ENCODE results near the gene BCAP31. TPM values are rescaled to one million over a fixed set of nuclear protein-coding genes. Genes with fewer than 3 reads are reported as not detected.

The BCAP31 gene
- total RNA-seq, 6 donors from 2014 or later: 110 to 236 (median 132) TPM

- H3K27ac ChIP-seq: no peak overlapping the region
- 88 to 93% methylated on average over 9 to 30 of the region's 30 CpGs for WGBS, 2 donors
- ATAC-seq (ENCODE audit: low FRiP score in 2 of 2) (no peak), DNase-seq (no peak)
- H3K4me1 ChIP-seq: no peaks in the 10 kb centered on the region
- H3K4me3 ChIP-seq: no peak overlapping the region
- peaks cover 0 to 13% (median 0%) of the 10 kb centered on the region in 4 donors for H3K9me3 ChIP-seq
- peaks cover 0 to 24% (median 13%) of the 10 kb centered on the region in 4 donors for H3K36me3 ChIP-seq
- TF ChIP-seq CTCF (IDR thresholded peaks at IDR 0.05) (no peak), EP300 (IDR thresholded peaks at IDR 0.05) (no peak), POLR2A (IDR thresholded peaks at IDR 0.05) (no peak), POLR2AphosphoS5 (IDR thresholded peaks at IDR 0.05) (no peak)
- no peaks in the 10 kb centered on the region for H3K27me3 ChIP-seq
These were observed 12.1 kb upstream of the BCAP31 start for GRCh38 chrX:153736071-153736820.

- Histone ChIP-seq H3K36me3 (peaks cover 0 to 22% (median 8%) of the 10 kb centered on the region in 4 donors), H3K27me3 (no peaks in the 10 kb centered on the region), H3K9me3 (peaks cover 0 to 16% (median 0%) of the 10 kb centered on the region in 4 donors), H3K4me1 (no peaks in the 10 kb centered on the region), H3K4me3 (no peak overlapping the region), H3K27ac (no peak overlapping the region)
- ATAC-seq (ENCODE audit: low FRiP score in 2 of 2) (no peak), DNase-seq (no peak)
- WGBS, 2 donors: 82 to 89% methylated on average over 9 of the region's 9 CpGs
- TF ChIP-seq POLR2AphosphoS5 (IDR thresholded peaks at IDR 0.05): no peak
- no peak for TF ChIP-seq CTCF (IDR thresholded peaks at IDR 0.05)
- TF ChIP-seq POLR2A (IDR thresholded peaks at IDR 0.05): no peak
- TF ChIP-seq EP300 (IDR thresholded peaks at IDR 0.05): no peak
These were observed 11.1 kb upstream of the BCAP31 start for GRCh38 chrX:153735274-153735673.

GRCh38 chrX:153734871-153735270, 10.7 kb upstream of the BCAP31 start:
- Histone ChIP-seq H3K36me3 (peaks cover 0 to 20% (median 8%) of the 10 kb centered on the region in 4 donors), H3K4me1 (no peaks in the 10 kb centered on the region), H3K9me3 (peaks cover 0 to 18% (median 0%) of the 10 kb centered on the region in 4 donors), H3K27me3 (no peaks in the 10 kb centered on the region), H3K4me3 (no peak overlapping the region), H3K27ac (no peak overlapping the region)
- DNase-seq: no peak
- TF ChIP-seq CTCF (IDR thresholded peaks at IDR 0.05) (no peak), POLR2A (IDR thresholded peaks at IDR 0.05) (no peak), EP300 (IDR thresholded peaks at IDR 0.05) (no peak), POLR2AphosphoS5 (IDR thresholded peaks at IDR 0.05) (no peak)
- 82 to 90% methylated on average over 2 of the region's 2 CpGs for WGBS, 2 donors
- no peak for ATAC-seq (ENCODE audit: low FRiP score in 2 of 2)

- no peak for TF ChIP-seq CTCF (IDR thresholded peaks at IDR 0.05)
- TF ChIP-seq POLR2A (IDR thresholded peaks at IDR 0.05): no peak
- no peak for TF ChIP-seq POLR2AphosphoS5 (IDR thresholded peaks at IDR 0.05)
- TF ChIP-seq EP300 (IDR thresholded peaks at IDR 0.05): no peak
- ATAC-seq (ENCODE audit: low FRiP score in 2 of 2): no peak
These were observed 9.6 kb upstream of the BCAP31 start for GRCh38 chrX:153733651-153734240.

More at GRCh38 chrX:153733651-153734240, 9.6 kb upstream of the BCAP31 start:
- Histone ChIP-seq H3K4me3 (no peak overlapping the region), H3K36me3 (peaks cover 0 to 20% (median 8%) of the 10 kb centered on the region in 4 donors), H3K27ac (no peak overlapping the region), H3K9me3 (peaks cover 0 to 18% (median 0%) of the 10 kb centered on the region in 4 donors), H3K4me1 (no peaks in the 10 kb centered on the region), H3K27me3 (no peaks in the 10 kb centered on the region)
- 69 to 77% methylated on average over 2 to 13 of the region's 15 CpGs for WGBS, 2 donors
- no peak for DNase-seq
